ENCODE results near the gene BIVM.
A peak's percentile ranks its signal among the peaks of the same experiment; 100 is the strongest.

BIVM gene

DNA sequence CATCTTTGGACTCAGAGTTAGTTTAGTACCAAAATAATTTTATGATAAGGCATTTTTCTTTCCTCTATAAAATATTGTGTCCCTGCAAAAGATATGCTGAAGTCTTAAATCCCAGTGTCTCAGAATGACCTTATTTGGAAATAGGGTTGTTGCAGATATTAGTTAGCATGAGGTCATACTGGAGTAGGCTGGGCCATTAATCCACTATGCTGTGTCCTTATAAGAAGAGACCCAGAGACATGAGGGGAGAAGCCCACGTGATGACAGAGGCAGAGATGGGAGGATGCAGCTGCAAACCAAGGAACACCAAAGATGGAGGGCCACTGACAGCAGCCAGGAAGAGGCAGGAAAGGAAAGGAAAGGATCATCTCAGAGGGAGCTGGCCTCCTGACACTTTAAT lies 6.5 kb upstream of the BIVM start:
- no peak for DNase-seq

DNA sequence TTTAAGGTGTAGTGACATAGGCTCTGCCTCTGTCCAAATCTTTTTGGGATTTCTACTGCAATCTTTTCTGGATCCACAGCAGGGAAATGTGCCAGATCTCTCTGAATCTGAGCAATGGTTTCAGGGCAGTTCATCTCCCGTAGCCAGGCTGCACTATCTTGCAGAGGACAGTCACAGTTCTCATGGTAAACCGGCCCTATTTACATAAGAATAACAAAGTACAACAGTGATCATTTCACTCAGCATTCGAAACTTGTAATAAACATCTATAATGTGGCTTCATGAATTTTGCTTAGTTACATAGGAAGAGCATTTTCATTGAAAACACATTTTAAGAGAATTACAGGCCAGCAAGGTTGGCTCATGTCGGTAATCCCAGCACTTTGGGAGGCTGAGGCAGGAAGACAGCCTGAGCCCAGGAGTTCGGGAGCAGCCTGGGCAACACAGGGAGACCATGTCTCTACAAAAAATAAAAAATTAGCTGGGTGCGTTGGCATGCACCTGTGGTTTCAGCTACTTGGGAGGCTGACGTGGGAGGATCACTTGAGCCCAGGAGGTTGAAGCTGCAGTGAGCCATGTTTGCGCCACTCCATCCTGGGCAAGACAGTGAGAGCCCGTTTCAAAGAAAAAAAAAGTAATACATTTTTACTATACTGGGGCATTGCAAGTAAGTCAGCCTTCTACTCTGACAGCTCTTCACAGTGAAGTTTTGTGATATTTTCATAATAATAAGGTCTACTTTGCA lies 5.1 kb upstream of the BIVM start:
- no peak for DNase-seq

DNA sequence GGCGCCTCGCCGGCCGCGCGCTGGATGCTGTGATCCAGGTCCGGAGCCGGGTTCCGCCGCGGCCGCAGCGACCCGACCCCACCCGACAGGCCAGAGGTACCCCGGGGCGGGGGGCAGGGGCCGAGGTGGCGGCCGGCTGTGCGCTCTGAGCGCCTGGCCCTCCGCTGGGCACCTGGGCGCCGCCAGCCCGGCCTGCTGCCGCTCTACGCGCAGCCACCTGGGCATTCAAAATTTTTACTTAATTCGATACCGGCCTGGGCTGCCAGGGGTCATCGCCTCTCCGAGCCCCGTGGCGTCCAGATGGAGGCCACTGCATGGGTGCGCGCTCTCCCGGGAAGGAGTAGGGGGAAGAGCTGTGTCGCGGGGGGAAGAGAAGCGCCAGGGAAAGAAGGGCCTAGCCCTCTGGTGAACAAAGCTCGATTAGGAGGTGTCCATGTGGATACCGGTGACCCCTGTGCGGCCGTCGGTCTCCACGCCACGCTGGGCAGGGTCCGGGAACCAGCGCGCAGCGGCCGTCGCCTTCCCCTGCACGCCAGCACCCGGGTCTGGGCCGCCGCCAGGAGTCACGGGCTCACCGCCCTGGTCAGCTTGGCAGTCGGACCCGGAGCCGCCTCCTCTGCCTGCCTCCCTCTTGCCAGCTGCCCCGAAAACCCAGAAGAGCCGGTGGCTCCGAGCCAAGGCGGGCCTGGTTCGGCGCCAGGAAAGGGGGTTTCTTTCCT lies 666 bp downstream of the BIVM start:
- no peak for DNase-seq

DNA sequence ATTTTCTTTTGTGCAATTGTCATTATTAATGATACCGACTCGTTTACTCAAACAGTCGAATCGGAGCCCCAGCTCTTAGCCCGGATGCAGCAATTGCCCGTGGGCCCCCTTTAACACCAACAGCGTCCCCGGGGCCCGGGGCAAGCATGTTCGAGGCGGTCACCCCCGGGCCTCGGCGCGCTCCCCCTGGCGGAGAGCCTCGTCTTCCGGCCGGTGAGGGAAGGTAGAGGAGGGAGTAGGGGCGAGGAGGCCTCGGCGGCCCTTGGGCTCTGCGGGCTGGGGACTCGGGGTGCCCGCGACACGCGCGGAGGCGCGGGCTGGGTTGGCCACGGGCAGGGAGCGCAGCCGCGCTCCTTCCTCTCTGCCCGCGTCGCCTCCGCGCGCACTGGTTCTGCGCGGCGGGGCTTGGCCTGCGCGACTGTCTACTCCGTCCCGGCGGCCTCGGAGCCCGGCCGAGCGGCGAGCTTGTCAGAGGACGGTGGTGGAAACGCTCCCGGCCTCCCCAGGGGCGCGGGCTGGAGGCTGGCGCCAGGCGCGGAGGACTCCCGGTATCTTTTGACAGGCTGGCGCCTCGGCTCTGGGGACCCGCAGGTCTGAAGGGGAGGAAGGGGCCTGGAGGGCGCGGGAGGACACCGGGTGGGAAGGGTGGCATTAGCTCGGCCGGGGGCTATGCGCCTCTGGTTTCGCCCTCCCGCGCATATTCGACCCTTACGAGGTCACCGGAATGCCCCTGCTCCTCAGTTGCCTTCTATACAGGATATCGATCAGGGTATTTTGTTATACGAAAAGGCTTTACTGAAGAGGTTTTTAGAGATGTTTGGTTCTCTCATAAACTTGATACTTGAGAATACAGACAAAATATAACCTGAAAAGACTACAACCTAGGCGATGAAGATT lies 1.5 kb downstream of the BIVM start:
- DNase-seq = peak; percentile 91

DNA sequence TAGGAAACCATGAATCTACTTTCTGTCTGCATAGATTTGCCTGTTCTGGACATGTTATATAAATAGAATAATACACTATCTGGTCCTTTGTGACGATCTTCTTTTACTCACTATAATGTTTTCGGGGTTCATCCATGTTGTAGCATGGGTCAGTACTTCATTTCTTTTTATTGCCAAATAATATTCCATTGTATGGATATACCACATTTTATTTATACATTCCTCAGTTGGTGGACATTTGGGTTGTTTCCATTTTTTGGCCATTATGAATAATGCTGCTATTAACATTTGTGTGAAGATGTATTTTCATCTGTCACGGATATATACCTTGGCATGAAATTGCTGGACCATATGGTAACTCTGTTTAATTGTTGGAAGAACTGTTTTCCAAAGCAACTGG lies 6.8 kb downstream of the BIVM start:
- no peak for DNase-seq

DNA sequence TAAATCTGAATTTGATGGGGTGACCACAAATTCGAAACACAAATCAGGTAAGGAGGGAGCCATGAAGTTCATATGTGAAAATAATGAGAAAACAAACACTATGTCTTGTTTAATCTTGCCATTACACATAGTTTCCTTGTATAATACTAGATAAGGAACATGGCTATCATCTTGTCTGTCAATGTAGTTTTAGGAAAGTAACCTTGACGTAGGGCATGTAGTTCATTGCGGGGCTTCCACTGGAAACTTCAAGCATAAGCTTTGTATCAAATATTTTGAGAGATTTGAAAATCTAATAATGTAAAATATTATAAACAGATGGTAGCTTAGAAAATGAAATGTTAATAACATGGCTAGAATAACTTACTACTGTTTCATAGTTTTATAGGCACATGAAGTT lies 8.8 kb downstream of the BIVM start:
- DNase-seq = no peak

DNA sequence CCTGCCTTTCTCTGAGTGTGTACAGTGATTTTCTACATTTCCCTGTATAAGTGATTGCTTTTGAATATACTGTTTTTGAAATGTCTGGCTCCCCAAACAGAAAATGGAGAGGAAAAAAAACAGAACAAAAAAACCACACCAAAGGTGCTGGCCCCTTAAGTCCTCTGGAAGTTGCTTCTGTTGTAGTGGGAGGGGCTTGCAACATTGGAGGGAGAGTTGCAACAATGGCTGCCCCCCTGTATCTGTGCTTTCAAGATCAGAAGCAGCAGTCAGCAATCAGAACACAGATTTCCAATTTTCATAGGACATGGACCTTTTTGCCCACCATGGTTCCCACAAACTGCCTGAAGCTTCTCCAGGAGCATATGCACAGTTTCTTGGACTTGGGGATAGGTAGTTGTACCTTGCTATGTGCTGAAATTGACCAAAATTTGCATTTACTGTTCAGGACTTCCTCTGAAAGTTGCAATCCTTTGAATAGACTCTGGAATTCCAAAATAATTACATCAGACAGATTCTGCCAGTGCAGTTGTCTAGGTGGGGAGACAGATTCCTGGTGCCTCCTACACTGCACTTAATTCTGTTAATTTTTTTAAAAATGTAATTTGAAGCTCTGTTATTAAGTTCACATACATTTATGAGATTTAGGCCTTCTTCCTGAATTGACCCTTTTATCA lies 13.8 kb downstream of the BIVM start:
- no peak for DNase-seq

DNA sequence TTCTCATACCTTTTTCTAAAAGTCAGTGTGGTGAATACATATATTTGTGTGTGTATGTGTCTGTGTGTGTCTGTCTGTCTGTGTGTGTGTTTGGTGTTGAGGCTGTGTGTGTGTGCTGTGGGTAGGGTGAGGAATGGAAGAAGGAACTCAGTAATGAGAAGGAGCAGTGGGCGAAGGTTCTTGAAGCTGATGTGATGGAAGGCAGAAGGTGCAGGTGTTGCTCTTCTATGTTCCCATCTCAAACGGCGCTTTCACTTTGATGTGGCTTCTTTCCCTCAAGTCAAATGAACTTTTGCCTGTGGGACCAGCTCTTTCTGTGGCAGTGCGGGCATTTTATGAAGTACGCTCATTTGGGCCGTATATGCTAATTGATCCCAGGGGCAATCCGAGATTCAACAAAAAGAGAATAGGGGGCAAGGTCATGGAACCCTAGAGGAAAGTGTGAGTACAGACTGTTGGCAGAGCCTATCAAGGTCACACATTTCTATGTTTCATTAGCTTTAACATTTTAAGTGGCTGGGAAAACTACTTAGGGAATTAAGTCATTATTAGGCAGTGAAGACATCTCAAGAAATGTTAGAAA lies 15.2 kb downstream of the BIVM start:
- DNase-seq = peak; percentile 2

DNA sequence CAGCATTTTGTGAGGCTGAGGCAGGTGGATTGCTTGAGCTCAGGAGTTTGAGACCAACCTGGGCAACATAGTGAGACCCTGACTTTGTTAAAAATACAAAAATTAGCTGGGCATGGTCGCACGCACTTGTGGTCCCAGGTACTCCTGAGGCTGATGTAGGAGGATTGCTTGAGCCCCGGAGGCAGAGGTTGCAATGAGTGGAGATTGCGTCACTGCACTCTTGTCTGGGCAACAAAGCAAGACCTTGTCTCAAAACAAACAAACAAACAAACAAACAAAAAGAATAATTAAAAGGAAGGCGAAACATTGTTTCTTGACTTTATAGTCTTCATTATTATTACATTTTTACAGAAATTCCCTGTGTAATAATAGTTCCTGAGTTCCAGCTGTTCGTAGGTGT lies 15.9 kb downstream of the BIVM start:
- no peak for DNase-seq

DNA sequence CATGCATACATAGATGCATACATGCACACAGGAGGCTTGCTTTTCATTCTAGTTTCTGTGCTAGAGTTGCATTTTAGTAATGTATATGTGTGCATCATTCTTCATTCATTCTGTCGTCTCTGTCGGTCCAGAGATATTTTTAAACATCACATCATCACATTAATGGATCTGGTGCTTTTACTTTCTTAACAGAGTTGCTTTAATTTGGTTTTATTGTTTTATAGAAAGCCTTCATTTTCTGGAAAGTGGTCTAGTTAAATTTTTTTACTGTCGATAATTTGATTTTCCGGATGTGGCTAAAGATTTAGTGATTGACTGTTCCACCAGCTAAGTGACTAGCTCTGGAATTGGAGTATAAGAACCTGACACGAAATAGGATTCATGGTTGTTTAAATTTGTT lies 16.9 kb downstream of the BIVM start:
- DNase-seq = no peak

DNA sequence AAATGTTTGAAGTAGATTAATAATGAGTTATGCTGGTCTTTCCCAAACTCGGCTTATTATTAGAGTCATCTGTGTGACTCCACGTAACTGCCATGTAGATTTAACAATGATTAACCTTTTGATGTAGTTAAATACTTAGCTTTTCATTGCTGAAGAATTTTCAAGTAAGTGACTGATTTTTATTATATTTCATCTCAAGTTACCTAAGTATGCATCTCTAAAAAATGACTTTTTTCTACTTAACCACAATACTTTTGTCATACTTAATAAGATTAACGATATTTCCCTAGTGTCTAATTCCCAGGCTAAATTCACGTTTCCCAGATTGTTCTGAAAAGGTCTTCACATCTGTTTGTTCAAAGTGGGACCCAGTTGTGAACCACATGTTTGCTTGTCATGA lies 17.8 kb downstream of the BIVM start:
- no peak for DNase-seq

DNA sequence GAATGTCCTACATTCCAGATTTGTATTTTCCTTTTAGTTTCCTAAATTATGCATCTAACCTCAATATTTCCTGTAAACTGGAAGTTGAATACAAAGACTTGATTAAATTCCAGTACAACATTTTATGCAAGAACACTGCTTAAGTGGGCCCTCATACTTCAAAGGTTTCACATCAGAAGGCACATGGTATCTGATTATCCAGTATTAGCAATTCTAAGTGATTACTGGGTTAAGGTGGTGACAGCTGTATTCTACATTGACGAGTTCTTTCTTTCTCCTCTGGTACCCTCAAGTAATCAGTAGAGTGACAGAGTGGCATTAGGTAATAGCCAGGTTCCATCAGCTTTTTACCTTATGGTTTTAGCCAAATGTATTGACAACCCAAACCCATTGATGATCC lies 18.3 kb downstream of the BIVM start:
- DNase-seq = no peak

DNA sequence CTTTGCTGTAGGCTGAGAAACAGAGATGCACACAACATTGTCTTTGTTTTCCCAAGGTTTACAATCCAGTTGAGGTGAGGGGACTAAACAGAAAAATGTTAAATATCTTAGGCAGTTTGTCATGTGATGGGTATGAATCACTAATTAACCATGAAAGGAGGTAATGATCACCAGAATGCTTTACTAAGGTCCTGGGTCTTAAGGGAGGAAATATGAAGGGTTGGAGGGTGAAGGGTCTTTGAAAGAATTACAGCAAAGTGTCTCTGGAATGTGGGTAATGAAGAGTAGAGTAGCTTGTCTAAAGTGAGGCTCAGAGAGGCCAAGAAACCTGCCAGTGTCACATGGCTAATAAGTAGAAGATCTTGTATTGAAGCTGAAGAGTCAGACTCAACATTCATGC lies 19.0 kb downstream of the BIVM start:
- no peak for DNase-seq

DNA sequence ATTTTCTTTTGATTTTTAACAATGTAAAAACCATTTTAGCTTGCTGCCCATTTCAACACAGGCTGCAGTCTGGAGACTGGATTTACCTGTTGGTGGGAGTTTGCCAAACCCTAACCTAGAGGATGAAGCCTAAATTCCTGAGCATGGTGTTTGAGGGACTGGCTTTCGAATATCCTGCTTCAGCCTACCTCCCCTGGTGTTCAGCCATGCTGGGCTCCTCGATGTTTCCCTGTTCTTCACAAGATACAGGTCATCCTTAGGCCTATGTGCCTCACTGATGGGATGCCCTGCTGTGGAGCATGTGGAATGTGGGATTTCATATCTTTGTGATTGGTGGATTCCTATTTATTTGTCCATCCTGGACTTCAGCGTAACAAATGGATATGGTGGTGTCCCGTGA lies 26.5 kb downstream of the BIVM start:
- DNase-seq = no peak

DNA sequence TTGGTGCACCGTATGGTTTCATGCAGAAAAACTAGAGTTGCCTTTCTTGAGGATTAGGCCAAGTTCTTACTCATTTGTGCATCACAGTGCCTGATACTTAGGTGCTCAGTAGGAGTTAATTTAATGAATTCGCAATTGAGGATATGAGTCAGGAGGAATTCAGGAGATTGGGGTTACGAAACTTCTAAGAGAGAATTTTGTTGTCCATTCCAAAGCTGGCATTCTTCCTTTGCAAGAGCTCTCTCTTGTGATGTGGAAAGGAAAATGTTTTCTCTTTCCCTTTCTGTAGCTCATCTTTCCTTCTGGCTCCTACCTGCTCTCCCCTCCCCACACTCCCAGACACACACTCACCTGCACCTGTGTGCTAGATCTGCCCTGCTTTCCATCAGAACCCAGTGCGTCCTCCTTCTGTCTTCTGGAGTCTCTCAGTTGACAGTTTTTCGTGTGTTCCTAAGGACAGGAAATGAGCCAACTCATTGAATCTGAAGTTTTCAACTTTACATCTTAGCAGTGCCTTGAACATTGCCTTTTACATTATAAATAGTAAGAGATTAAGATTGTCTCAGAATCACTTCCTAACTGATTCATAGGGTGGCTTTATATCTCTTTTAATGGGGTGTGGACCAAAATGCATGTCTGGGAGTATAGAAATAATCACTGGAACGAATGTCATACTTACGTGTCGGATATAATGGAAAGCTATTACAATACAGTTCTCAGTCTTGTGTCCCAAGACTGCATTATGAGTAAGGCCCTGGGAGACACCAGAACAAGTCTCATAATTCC lies 27.2 kb downstream of the BIVM start:
- DNase-seq = no peak

DNA sequence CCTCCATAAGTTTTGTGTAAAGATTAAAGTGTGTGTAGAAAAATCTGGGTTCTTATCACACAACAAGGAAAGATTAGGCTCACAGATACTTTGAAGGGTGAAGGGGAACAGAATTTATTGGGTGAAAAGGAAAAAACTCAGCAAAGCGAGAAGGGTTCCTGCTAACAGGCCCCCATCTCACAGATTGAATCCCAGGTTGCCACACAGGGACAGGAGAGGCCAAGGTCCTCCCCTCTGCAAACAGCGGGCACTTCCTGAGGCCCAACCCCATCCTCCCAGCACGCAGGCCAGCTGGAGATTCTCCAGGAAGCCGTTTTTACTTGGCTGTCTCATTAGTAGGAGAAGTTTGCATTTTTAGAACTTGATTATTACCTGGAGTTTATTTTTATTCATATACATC lies 31.7 kb downstream of the BIVM start:
- no peak for DNase-seq

DNA sequence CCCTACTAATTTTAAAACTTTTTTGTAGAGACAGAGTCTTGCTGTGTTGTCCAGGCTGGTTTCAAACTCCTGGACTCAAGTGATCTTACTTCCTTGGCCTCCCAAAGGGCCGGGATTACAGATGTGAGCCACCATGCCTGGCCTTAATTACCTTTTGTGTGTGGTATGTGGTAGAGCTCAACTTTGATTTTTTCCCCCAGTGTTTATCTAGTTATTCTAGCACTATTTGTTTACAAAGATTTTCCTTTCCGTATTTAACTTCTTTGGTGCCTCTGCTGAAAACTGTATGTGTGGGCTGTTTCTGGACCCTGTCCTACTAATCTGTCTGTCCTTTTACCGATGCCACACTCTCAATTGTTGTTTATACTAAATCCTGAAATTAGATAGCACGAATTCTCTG lies 37.6 kb downstream of the BIVM start:
- DNase-seq = no peak

DNA sequence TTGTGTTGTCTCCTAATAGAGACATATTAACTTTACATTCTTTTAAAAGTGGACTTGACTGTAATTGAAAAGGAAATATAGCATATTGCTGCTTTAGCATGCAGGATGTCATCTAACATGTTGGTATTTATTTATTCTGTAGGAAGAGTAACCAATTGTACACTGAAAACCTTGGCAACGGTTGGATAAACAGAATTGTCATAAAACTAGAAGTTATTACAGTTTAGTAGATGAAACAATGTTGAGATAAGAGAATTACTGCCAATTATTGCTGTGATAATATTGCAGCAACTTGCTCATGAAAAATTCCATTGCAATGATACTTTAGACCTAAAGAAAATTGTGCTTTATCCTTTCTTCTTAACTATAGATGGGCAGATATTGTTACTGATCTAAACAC lies 39.4 kb downstream of the BIVM start:
- no peak for DNase-seq

DNA sequence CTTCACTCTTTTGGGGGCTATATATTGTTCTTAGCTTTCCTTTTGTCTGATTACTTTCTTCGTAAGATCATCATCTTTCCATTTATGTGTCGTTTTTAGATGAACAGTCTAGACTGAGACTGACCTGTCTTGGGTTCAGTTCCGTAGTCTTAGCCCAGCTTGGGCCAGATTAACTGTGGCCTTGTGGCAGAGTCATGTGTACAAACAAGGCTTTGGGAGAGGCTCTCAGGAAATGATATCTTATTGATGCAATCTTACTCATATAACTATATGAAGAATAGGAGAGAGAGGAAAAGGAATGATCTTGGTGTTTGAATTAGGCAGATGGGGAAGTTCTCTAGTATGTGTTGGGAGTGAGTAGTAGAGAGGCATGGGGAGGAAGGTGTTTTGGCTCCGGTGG lies 40.1 kb downstream of the BIVM start:
- DNase-seq = no peak

DNA sequence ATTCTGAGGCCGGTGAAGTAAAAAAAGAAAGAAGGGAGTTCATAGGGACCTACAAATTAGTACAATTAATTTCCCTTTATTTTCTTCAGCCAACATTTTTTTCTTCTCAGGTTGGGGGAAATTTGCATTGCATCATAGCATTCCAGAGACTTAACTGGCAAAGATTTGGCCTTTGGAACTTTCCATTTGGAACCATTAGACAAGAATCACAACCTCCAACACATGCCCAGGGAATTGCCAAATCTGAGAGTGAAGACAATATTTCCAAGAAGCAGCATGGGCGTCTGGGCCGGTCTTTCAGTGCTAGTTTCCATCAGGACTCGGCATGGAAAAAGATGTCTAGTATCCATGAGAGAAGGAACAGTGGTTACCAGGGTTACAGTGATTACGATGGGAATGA lies 40.5 kb downstream of the BIVM start:
- no peak for DNase-seq

DNA sequence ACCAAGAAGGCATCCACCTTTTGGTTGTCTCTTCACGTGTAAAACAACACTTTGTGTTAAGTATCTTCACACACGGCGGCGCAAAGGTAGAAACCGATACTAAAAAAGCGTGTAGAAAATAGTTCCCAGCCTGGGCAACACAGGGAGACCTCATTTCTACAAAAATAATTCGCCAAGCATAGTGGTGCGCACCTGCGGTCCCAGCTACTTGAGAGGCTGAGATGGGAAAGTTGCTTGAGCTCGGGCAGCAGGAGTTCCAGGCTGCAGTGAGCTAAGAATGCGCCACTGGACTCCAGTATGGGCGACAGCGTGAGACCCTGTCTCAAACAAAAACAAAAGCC lies 46.3 kb downstream of the BIVM start:
- no peak for DNase-seq

DNA sequence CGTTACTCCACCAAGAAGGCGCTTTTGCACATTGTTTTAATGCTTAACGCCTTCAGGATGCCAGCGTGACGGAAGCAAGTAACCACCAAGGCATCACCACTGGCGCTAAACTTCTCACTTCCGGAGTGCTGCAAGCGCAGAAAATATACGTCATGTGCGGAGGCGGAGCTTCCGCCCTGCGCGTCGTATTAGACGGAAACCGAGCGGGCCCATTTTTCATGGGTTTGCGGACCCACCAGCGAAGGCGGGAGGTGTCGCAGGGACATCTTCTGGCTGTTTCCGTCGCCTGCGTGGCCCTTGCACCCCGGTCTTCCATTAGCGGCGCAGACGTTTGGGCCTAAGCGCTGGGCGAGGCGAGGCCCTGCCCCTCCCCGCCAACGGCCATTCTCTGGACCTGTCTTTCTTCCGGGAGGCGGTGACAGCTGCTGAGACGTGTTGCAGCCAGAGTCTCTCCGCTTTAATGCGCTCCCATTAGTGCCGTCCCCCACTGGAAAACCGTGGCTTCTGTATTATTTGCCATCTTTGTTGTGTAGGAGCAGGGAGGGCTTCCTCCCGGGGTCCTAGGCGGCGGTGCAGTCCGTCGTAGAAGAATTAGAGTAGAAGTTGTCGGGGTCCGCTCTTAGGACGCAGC lies 46.8 kb downstream of the BIVM start, which contains the start of gene ERCC5:
TSS of gene ERCC5 (plus strand) at position 403 of the 631 bp plus-strand sequence. CDS start 235 bp downstream, outside the sequence.
- peak; percentile 96 for DNase-seq
